ENCODE data around the gene CDH7. TPM values are rescaled to one million over a fixed set of nuclear protein-coding genes. Genes with fewer than 3 reads are reported as not detected.

The CDH7 gene
- total RNA-seq, 2 donors from 2014 or later, result not detected

GRCh38 chr18:65792456-65793074 lies 41.8 kb downstream of the CDH7 start:
- Histone ChIP-seq H3K27ac (no peak overlapping the region), H3K4me3 (no peak overlapping the region), H3K27me3 (no peaks in the 10 kb centered on the region), H3K36me3 (no peaks in the 10 kb centered on the region), H3K9me3 (no peaks in the 10 kb centered on the region), H3K4me1 (no peaks in the 10 kb centered on the region)
- DNase-seq (ENCODE audit: low spot score), result no peak
- TF ChIP-seq, protein P1, sequence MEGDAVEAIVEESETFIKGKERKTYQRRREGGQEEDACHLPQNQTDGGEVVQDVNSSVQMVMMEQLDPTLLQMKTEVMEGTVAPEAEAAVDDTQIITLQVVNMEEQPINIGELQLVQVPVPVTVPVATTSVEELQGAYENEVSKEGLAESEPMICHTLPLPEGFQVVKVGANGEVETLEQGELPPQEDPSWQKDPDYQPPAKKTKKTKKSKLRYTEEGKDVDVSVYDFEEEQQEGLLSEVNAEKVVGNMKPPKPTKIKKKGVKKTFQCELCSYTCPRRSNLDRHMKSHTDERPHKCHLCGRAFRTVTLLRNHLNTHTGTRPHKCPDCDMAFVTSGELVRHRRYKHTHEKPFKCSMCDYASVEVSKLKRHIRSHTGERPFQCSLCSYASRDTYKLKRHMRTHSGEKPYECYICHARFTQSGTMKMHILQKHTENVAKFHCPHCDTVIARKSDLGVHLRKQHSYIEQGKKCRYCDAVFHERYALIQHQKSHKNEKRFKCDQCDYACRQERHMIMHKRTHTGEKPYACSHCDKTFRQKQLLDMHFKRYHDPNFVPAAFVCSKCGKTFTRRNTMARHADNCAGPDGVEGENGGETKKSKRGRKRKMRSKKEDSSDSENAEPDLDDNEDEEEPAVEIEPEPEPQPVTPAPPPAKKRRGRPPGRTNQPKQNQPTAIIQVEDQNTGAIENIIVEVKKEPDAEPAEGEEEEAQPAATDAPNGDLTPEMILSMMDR (IDR thresholded peaks at IDR 0.05), result no peak

DNA sequence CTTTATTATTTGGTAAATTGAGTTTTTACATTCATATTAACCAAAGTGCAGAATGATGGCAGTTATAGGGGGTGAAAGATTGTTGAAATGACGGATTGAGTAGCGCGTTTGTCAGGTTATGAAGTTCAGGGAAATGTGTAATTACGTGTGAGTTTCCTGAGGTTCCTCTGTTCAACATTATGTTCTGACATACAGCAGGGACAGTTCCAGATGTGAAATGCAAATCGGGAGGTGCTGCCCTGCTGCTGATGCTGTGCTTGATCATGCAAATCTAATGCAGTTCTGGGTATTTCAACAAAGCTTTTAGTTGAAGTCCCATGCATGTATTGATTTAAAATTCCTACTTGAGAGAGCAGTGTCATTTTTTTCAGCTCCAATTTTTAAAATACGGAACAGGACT lies 57.9 kb downstream of the CDH7 start:
- no peaks in the 10 kb centered on the region for H3K9me3 ChIP-seq

GRCh38 chr18:65811307-65811706 lies 60.5 kb downstream of the CDH7 start:
- Histone ChIP-seq H3K36me3 (no peaks in the 10 kb centered on the region), H3K9me3 (no peaks in the 10 kb centered on the region), H3K27ac (no peak overlapping the region), H3K4me1 (no peaks in the 10 kb centered on the region), H3K27me3 (no peaks in the 10 kb centered on the region), H3K4me3 (no peak overlapping the region)
- DNase-seq (ENCODE audit: low spot score), result no peak
- TF ChIP-seq, protein P1 (IDR thresholded peaks at IDR 0.05), result no peak

More for the DNA sequence above, 57.9 kb downstream of the CDH7 start:
- Histone ChIP-seq H3K4me1 (no peaks in the 10 kb centered on the region), H3K4me3 (no peak overlapping the region), H3K27me3 (no peaks in the 10 kb centered on the region), H3K36me3 (no peaks in the 10 kb centered on the region), H3K27ac (no peak overlapping the region)
- TF ChIP-seq, protein P1 (IDR thresholded peaks at IDR 0.05), result no peak
- no peak for DNase-seq (ENCODE audit: low spot score)

DNA sequence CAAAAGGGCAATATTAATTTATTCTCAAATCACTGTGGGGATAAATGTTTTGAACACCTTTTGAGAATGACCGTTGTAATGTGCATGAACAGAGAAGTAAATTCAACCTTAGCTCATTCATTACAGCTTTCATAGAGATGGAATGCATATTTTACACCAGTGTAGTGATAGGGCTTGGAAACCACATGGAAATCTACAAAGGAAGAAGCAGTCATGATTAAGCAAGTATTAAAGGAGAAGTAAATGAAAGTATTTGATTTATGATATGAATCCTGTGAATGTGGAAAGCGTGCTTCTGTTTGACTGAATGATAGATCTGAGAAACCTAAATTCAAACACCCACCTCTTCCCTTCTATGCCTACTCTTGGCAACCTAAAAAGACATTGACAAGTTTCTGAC lies 64.7 kb downstream of the CDH7 start:
- H3K36me3 ChIP-seq, result no peaks in the 10 kb centered on the region
- TF ChIP-seq, protein P1 (IDR thresholded peaks at IDR 0.05), result no peak
- H3K4me1 ChIP-seq, result no peaks in the 10 kb centered on the region
- no peak overlapping the region for H3K4me3 ChIP-seq
- no peaks in the 10 kb centered on the region for H3K27me3 ChIP-seq
- H3K27ac ChIP-seq, result no peak overlapping the region
- no peak for DNase-seq (ENCODE audit: low spot score)
- H3K9me3 ChIP-seq, result no peaks in the 10 kb centered on the region

DNA sequence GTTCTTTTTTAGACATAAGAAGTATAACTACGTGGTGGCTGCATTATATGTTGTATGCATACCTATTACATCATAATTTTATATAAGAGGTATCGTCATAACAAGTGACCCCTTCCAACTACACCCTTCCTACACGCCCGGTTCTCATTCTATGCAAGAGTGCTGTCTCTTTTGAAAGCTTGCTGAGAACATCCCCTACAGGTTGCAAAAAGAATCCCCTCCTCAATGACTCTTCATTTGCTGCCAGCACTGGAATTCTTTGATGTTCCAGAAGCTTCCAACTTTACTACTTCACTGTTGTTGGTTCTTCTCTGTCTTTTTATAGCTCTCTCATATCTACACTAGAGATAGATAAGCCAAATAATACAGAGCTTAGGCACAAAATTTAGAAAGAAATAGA lies 66.4 kb downstream of the CDH7 start:
- Histone ChIP-seq H3K27me3 (no peaks in the 10 kb centered on the region), H3K4me3 (no peak overlapping the region), H3K27ac (no peak overlapping the region), H3K4me1 (no peaks in the 10 kb centered on the region), H3K9me3 (no peaks in the 10 kb centered on the region), H3K36me3 (no peaks in the 10 kb centered on the region)
- no peak for DNase-seq (ENCODE audit: low spot score)
- TF ChIP-seq, protein P1 (IDR thresholded peaks at IDR 0.05), result no peak

DNA sequence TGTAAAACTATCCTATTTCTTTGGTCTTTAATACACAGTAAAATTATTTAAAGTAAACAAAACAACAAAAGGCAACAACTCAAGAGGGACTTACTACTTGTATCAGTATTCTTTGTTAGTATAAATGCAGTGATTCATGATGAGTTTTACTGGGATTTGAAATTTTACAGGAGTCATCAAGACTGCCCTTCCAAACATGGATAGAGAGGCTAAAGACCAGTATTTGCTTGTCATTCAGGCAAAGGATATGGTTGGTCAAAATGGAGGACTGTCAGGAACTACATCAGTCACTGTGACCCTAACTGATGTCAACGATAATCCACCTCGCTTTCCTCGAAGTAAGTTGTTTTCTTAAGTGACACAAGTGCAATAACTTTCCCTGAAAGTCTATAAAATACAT lies 71.1 kb downstream of the CDH7 start:
- Histone ChIP-seq H3K36me3 (no peaks in the 10 kb centered on the region), H3K4me3 (no peak overlapping the region), H3K27ac (no peak overlapping the region), H3K9me3 (no peaks in the 10 kb centered on the region), H3K4me1 (no peaks in the 10 kb centered on the region), H3K27me3 (no peaks in the 10 kb centered on the region)
- DNase-seq (ENCODE audit: low spot score), result no peak
- TF ChIP-seq, protein P1 (IDR thresholded peaks at IDR 0.05), result no peak

All from right atrium auricular region (tissue), 2 donors.